PC-9 (cell line): ENCODE measurements around the gene TACSTD2.

Source experiments
- CTCF ChIP-seq: fragments of 200-600 bp; sonication (generic); conservative IDR thresholded peaks from 2 replicates; pipeline ENCODE4 v1.6.1; 2017; ENCODE audit warnings: mixed run types, antibody characterized with exemption, mild to moderate bottlenecking, moderate library complexity
- EZH2 ChIP-seq: fragments of 200-600 bp; sonication (generic); IDR thresholded peaks from 2 replicates; pipeline ENCODE4 v1.8.0; 2017; ENCODE audit warnings: antibody characterized with exemption, low read depth

DNA sequence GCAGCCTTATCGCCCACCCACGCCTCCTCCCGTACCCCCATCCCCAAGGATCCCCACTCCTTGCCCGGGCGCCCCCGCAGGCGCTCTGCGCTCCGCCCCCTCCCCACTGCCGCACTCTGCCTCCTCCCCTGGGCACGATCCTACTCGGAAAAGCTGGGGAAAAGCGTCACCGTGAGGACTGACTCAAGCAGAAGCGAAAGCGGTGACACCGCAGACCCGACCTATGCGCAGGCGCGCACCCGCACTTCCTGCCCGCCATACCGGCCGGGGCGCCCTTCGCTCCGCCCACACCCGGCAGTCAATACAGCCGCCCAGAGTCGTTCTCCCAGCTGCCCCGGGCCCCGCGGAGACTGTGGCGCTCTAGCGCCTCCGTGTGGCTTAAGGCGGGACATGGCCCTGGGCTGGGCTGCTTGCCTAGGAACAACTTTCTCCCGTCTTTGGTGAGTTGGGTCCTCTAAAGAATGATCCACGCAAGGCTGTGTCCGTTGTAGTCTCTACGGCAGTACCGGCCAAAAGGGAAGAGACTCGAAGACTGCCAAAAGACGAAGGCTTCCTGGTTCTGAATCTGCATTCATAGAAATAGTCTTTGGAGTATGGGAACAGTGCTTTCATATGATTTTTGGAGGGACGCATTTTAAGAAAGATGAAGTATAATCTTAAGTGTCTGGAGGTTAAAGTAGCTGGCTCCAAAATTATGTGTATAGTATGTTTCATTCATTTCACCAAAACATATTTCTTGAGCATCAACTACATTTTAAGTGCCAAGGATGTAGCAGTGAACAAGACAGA lies 30.3 kb downstream of the TACSTD2 start, which contains the start of gene OMA1:
- peak; percentile 90 for TF ChIP-seq CTCF
- no peak for TF ChIP-seq EZH2
